ENCODE results near the gene SLC2A4RG.

Gene SLC2A4RG

GRCh38 chr20:63752411-63753101 is 13.0 kb downstream of the SLC2A4RG start:
- DNase-seq (ENCODE audit: low read depth in 2 of 2) = no peak

DNA sequence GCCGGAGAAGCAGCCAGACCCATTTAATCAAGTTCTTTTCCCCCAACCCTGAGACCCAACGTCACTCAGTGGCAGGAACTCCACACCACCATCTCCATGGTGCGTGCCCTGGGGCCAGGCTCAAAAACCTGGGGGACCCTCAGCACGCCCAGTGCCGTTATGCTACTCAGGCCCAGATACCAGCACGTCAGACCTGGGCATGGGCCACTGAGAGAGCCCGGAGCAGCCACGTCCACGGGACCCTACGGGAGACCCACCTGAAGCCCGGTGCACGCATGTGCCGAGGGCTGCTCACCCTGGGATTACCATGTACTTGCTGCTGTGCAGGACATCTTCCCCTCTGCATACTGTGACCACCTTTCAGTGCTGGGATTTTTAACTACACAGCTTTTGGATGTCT is 13.8 kb downstream of the SLC2A4RG start:
- no peak for DNase-seq (ENCODE audit: low read depth in 2 of 2)

- no peak for DNase-seq (ENCODE audit: low read depth in 2 of 2)
Measured at GRCh38 chr20:63754008-63754407, 14.4 kb downstream of the SLC2A4RG start.

DNA sequence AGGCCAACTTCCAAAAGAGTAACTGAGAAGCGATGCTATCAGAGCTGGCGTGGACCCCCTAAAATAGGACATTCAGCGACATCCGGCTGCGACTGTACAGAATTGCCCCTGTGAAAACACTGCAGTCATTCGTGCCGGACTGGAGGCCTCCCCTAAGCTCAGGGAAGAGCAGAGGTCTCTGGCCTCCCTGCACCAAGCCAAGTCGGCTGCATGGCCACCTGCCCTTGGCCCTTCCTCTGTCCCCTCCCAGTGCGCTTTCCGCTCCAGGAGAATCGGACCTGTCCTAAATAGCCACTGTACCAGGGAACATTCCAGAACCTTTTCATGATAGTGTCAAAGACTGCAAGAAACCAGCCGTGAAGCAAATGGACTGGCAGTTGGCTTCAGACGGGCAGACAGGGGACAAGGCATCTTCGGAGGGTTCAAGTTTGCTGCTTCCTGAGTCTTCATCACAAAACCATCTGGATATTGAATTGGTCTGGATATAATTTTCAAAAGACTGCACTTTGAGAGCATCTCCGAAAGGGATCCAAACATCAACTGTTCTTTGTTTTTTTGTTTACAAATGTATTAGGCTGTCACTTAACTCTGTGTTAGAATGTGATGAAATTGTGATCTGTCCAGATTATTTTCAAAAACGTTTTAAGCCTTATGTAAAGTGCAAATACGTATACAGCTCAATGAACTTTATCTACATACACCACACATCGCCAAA is 16.5 kb downstream of the SLC2A4RG start:
- DNase-seq (ENCODE audit: low read depth in 2 of 2) = no peak

DNA sequence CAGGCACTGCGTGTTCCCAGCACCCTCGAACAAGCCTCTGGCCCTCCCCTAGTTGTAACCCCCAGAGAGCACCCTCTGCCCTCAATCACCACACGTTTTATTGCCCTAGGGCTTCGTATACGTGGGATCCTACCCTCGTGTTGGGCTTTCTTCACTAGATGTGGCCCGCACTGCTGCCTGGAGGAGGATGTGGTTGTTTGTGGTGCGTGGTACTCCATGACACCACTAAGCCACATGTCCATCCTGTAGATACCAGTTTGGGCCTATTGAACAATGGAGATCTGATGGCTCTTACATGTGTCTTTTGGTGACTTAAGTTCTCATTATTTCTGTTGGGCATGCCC is 17.0 kb downstream of the SLC2A4RG start:
- DNase-seq (ENCODE audit: low read depth in 2 of 2) = no peak

- no peak for DNase-seq (ENCODE audit: low read depth in 2 of 2)
Measured at GRCh38 chr20:63758152-63758551, 18.6 kb downstream of the SLC2A4RG start.

DNA sequence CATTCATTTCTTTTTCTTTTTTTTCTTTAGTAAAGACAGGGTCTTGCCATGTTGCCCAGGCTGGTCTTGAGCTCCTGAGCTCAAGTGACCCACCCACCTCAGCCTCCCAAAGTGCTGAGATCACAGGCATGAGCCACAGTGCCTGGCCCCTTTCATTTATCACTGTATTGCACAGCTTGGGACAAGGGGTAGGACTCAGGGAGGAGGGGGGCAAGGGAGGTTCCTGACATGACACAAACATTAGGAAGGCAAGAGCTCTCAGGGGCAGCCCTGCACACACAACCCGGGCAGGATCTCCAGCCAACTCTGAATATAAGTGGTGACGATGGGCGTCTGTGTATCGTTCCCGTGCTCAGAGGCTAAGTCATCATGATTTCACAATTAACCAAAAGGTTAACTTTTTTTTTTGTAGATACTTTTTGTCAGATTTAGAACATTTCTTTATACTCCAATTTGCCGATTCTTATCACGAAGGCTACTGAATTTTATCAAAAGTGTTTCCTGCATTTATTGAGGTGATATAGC is 19.9 kb downstream of the SLC2A4RG start:
- no peak for DNase-seq (ENCODE audit: low read depth in 2 of 2)

- DNase-seq (ENCODE audit: low read depth in 2 of 2) = no peak
Measured at GRCh38 chr20:63765082-63765873, 25.7 kb downstream of the SLC2A4RG start.

- no peak for DNase-seq (ENCODE audit: low read depth in 2 of 2)
Measured at GRCh38 chr20:63765902-63766301, 26.3 kb downstream of the SLC2A4RG start.

DNA sequence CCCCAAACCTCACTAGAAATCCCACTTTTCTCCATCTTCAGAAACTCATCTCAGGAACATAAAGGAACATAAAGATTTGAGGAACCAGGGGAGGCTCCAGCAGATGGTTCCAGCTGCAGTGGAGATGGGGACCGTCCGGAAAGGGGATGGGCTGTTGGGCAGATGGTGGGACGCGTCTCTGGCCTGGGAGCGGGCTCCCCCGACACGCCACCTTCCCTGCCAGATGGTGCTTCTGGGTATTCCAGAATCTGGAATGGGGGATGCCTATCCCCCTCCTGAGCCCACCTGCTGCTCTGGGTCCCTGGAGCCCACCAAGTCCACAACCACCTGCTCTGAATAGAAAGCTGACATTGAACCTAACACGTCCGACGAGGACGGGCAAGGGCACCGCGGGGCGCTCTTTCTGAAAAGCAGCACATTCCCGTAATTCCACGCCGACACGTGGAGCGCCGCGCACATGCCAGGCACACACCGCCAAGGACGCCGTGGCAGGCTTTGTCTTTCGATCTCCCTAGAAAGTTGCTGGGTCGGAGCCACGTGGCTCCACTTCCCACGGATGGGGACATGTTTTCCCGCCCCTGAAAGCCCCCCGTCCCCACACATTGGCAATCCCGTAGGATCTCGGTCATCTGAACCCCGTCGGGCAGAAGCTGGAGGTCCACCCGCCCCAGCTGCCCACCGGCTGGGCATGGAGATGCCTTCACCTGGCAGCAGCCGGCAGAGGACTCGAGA is 27.3 kb downstream of the SLC2A4RG start:
- no peak for DNase-seq (ENCODE audit: low read depth in 2 of 2)

- DNase-seq (ENCODE audit: low read depth in 2 of 2) = no peak
Measured at GRCh38 chr20:63767456-63767855, 27.9 kb downstream of the SLC2A4RG start.

DNA sequence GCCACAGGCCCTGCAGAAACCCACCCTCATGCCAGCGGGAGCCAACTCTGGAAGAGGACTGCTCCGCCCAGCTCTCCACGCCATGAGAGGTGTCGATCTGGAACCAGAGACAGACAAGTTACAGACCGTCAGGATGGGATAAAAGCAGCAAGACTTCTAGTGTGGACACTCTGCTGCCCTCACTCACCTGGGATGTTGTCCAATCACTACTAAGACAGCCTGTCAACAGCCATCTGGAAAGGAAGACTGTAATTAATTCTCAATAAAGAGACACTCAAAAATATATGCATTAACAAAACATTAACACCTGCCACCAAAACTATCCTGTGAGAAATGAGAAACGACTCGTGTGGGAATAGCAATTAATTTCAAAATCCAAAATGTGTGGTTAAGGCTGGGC is 28.3 kb downstream of the SLC2A4RG start:
- DNase-seq (ENCODE audit: low read depth in 2 of 2) = no peak

- no peak for DNase-seq (ENCODE audit: low read depth in 2 of 2)
Measured at GRCh38 chr20:63768591-63769515, 29.3 kb downstream of the SLC2A4RG start.

GRCh38 chr20:63769891-63770474 is 30.4 kb downstream of the SLC2A4RG start:
- no peak for DNase-seq (ENCODE audit: low read depth in 2 of 2)

DNA sequence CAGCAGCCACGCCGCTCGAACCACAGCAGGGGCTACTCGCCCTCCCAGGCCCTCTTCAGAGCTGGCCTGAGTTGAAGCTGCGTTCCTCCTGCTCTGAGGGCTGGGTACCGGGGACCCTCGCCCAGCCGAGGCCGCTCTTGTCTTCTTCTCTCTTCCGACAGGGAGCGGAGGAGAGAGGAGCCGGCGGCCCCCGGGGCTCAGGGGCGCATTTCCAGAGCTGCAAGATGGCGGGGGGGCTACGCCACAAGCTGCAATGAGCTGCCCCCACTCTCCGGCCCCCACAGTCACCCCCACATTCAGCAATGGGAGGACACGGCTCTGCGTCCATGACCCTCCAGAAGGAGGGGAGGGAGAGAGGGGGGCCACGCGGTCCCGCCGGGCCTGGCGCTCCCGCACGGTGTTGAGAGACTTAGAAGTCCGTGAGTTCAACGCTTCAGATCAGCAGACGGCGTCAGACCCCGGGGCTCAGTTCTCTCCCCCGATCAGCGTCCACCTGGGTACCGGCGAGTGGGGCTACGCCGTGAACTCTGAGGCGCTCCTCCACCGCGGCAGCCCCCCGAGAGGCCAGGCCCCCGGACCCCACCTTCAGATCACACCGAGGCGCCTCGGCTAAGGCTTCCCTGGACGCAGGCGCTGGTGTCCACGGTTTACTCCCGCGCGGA is 31.6 kb downstream of the SLC2A4RG start:
- no peak for DNase-seq (ENCODE audit: low read depth in 2 of 2)

- no peak for DNase-seq (ENCODE audit: low read depth in 2 of 2)
Measured at GRCh38 chr20:63772781-63773518, 33.4 kb downstream of the SLC2A4RG start.

DNA sequence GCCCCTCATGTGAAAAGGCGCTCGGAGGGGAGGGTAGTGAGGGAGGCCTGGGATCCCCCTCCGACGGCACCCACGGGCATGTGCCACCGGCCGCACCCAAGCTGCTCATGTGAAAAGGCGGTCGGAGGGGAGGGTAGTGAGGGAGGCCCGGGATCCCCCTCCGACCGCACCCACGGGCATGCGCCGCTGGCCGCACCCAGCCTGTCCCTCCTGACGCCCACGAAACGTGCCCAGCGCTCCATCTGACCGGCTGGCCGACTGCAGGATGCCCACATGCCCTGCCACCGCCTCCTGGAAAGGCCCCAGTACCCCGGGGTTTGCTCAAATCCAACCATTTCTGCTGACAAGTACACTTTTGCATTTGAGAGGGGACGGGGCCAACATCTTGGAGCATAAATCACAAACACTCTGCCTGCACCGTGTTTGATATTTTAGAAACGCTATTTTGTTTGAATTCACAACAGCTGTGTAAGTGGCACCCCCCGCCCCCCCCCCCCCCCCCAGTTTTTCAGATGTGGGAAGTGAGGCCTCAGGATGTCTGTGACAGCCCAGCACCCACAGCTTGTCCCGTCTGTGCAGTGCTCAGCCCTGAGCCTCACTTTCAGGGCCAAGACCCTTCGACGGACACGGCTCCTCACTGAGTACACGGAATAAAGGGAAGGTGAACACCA is 34.1 kb downstream of the SLC2A4RG start:
- no peak for DNase-seq (ENCODE audit: low read depth in 2 of 2)

- DNase-seq (ENCODE audit: low read depth in 2 of 2) = no peak
Measured at GRCh38 chr20:63774306-63774705, 34.7 kb downstream of the SLC2A4RG start.
